K562 (cell line): Measurements from ENCODE around the gene MED20. TPM values are rescaled to one million over a fixed set of nuclear protein-coding genes. Genes with fewer than 3 reads are reported as not detected.

ENCODE experiments used
- ATAC-seq: fragments of 200-7000 bp; cut with Tn5 transposase; 3 replicates; pipeline ENCODE4 v1.9.1; 2020; ENCODE audit warnings: moderate library complexity
- BruUV-seq: library from RNA; stranded (reverse); fragments of 400-500 nt; replicated peaks from 2 replicates; lab custom pipeline; 2021; lab: Mats Ljungman, UMichigan
- CTCF ChIA-PET: fragments of 300-600 bp; formaldehyde crosslinking; extraction: SDS; loops from one replicate; lab custom pipeline; 2021; ENCODE audit warnings: low intra/inter-chr PET ratio; lab: Yijun Ruan, JAX
- POLR2A ChIA-PET: fragments of 300-600, 350-650 bp; sonication (Branson Sonifier 250); formaldehyde crosslinking; extraction: SDS; loops from one replicate; lab custom pipeline; 2021; ENCODE audit warnings: antibody characterized with exemption, inconsistent platforms; lab: Yijun Ruan, JAX
- DNase-seq, 4 experiments: peaks; one replicate each; pipeline versions ENCODE4 v3.0.0 to v3.0.0-alpha.2; 2011 to 2018; ENCODE audit warnings: low spot score in 3 of 4, mixed read lengths in 3 of 4; ENCODE audit errors: extremely low read depth in 1 of 4
- FAIRE-seq: peaks from 2 replicates; lab custom pipeline; 2011; peaks lifted over from hg19 to GRCh38; lab: Jason Lieb, UNC
- H2AFZ ChIP-seq: 2 replicates; pipeline ENCODE4 v1.6.0; 2011; ENCODE audit warnings: low read depth, low read length, control low read depth, inconsistent platforms
- H3K27ac ChIP-seq: fragments of 200-600 bp; 3 replicates; pipeline ENCODE4 v1.8.0; 2011; ENCODE audit warnings: low read depth, mild to moderate bottlenecking, control low read depth, inconsistent platforms, low read length, moderate library complexity, mixed read lengths; ENCODE audit errors: extremely low read depth
- H3K27me3 ChIP-seq, 2 experiments: fragments of 300-600 bp in 1 of 2; 2 replicates in 1 of 2; 3 replicates in 1 of 2; pipeline versions ENCODE4 v1.6.0 to v1.8.0; 2011; ENCODE audit warnings: inconsistent platforms in 2 of 2, low read length in 2 of 2, mild to moderate bottlenecking in 1 of 2, mixed read lengths in 1 of 2, moderate library complexity in 1 of 2; ENCODE audit not compliant: control insufficient read depth in 2 of 2, insufficient read depth in 2 of 2
- H3K36me3 ChIP-seq: fragments of 300-600 bp; 3 replicates; pipeline ENCODE4 v1.8.0; 2011; ENCODE audit warnings: mild to moderate bottlenecking, low read length, inconsistent platforms; ENCODE audit not compliant: control insufficient read depth, insufficient read depth
- H3K4me1 ChIP-seq, 2 experiments: fragments of 200-600 bp in 1 of 2; replicated peaks in 1 of 2; 2 replicates in 1 of 2; 3 replicates in 1 of 2; pipeline versions ENCODE4 v1.5.1 to v1.8.0; 2011; ENCODE audit warnings: inconsistent platforms in 2 of 2, low read length in 2 of 2, mild to moderate bottlenecking in 1 of 2, mixed read lengths in 1 of 2, moderate library complexity in 1 of 2; ENCODE audit not compliant: control insufficient read depth in 2 of 2, insufficient read depth in 2 of 2
- H3K4me2 ChIP-seq: 2 replicates; pipeline ENCODE4 v1.6.1; 2011; ENCODE audit warnings: low read length, control low read depth, inconsistent platforms, mixed read lengths; ENCODE audit not compliant: insufficient read depth
- H3K4me3 ChIP-seq: fragments of 200-600 bp; sonication (generic), shearing (Covaris generic); 2 replicates; pipeline ENCODE4 v1.5.1; 2016; ENCODE audit warnings: control low read depth, inconsistent platforms
- H3K79me2 ChIP-seq: fragments of 200-600 bp; 3 replicates; pipeline ENCODE4 v1.8.0; 2011; ENCODE audit warnings: low read length, inconsistent platforms; ENCODE audit not compliant: control insufficient read depth, insufficient read depth
- H3K9ac ChIP-seq, 2 experiments: 2 replicates each; pipeline versions ENCODE4 v1.6.0 to v1.6.1; 2011; ENCODE audit warnings: low read depth in 2 of 2, low read length in 2 of 2, control low read depth in 1 of 2, inconsistent platforms in 1 of 2, mild to moderate bottlenecking in 1 of 2, mixed read lengths in 1 of 2; ENCODE audit not compliant: insufficient read depth in 1 of 2
- H3K9me1 ChIP-seq: one replicate; pipeline ENCODE4 v1.6.0; 2011; ENCODE audit warnings: inconsistent platforms, mild to moderate bottlenecking, low read length, moderate library complexity; ENCODE audit not compliant: control insufficient read depth, insufficient read depth
- H3K9me3 ChIP-seq: replicated peaks from 2 replicates; pipeline ENCODE4 v1.5.1; 2011; ENCODE audit warnings: low read depth, low read length, inconsistent platforms; ENCODE audit not compliant: control insufficient read depth, insufficient read depth
- H4K20me1 ChIP-seq: replicated peaks from 2 replicates; pipeline ENCODE4 v1.6.1; 2011; ENCODE audit warnings: low read length, inconsistent platforms, mixed read lengths; ENCODE audit not compliant: control insufficient read depth, insufficient read depth
- ETV5 ChIP-seq: sonication (generic); formaldehyde crosslinking; IDR thresholded peaks from 2 replicates; pipeline ENCODE4 v1.4.0; 2020; ENCODE audit warnings: low read depth, mild to moderate bottlenecking, missing genetic modification reagents
- GATAD2A ChIP-seq: fragments of 450-650 bp; IDR thresholded peaks from 2 replicates; pipeline ENCODE4 v1.6.1; 2017
- HDAC2 ChIP-seq: fragments of 450-650 bp; IDR thresholded peaks from 2 replicates; pipeline ENCODE4 v1.6.1; 2016; ENCODE audit warnings: mild to moderate bottlenecking
- MLX ChIP-seq, 2 experiments: fragments of 450-650 bp in 1 of 2; sonication (generic) in 1 of 2; formaldehyde crosslinking; conservative IDR thresholded peaks; 2 replicates each; pipeline versions ENCODE4 v1.4.0 to v1.8.1; 2020 to 2022; ENCODE audit warnings: mild to moderate bottlenecking in 1 of 2, missing genetic modification reagents in 1 of 2
- NELFE ChIP-seq: IDR thresholded peaks from 2 replicates; pipeline ENCODE4 v1.6.1; 2011; ENCODE audit warnings: mild to moderate bottlenecking; ENCODE audit not compliant: insufficient read depth, insufficient read length
- SLC30A9 ChIP-seq: fragments of 250-450 bp; sonication (Bioruptor Pico); IDR thresholded peaks from 2 replicates; pipeline ENCODE4 v1.8.0; 2022; ENCODE audit warnings: mild to moderate bottlenecking, moderate library complexity
- SMARCA4 ChIP-seq: fragments of 450-650 bp; IDR thresholded peaks from 2 replicates; pipeline ENCODE4 v1.6.1; 2016
- SREBF1 ChIP-seq: fragments of 150-350 bp; IDR thresholded peaks from 2 replicates; pipeline ENCODE4 v1.6.1; 2014; ENCODE audit warnings: antibody characterized with exemption, low read depth, low read length, borderline replicate concordance
- STAT6 ChIP-seq: sonication (generic); formaldehyde crosslinking; IDR thresholded peaks from 2 replicates; pipeline ENCODE4 v1.8.1; 2023; ENCODE audit warnings: mild to moderate bottlenecking, missing genetic modification reagents
- ZNF274 ChIP-seq: IDR thresholded peaks from 2 replicates; pipeline ENCODE4 v1.6.1; 2011; ENCODE audit warnings: low read depth, mild to moderate bottlenecking, low read length, moderate library complexity, borderline replicate concordance
- ZNF639 ChIP-seq, 2 experiments: fragments of 200-800 bp in 1 of 2; sonication (Bioruptor generic) in 1 of 2; sonication (generic) in 1 of 2; formaldehyde crosslinking in 1 of 2; IDR thresholded peaks in 1 of 2; conservative IDR thresholded peaks in 1 of 2; 2 replicates each; pipeline versions ENCODE4 v1.5.0 to v1.6.1; 2016 to 2020; ENCODE audit warnings: missing compliant biosample characterization in 1 of 2, missing genetic modification characterization in 1 of 2, missing genetic modification reagents in 1 of 2
- ZNF75A ChIP-seq: fragments of 450-650 bp; formaldehyde crosslinking; IDR thresholded peaks from 2 replicates; pipeline ENCODE4 v1.4.0; 2020; ENCODE audit warnings: mild to moderate bottlenecking
- ZNF785 ChIP-seq: fragments of 250-450 bp; sonication (Bioruptor Pico); IDR thresholded peaks from 2 replicates; pipeline ENCODE4 v1.4.0; 2020; ENCODE audit warnings: mild to moderate bottlenecking
- WGBS: fragments of 100-300 bp; shearing (Covaris generic); methylation state at CpG from one replicate; pipeline ENCODE4 v1.1.6; 2016; ENCODE audit warnings: low coverage, mixed read lengths; ENCODE audit not compliant: insufficient coverage; ENCODE audit errors: missing lambda C conversion rate; 5-methylcytosine and 5-hydroxymethylcytosine counted together
- in situ Hi-C: fragments of 300-500 bp; cut with MboI; formaldehyde crosslinking; loops from 4 replicates; pipeline ENCODE4 v1.15.0; 2018; ENCODE audit warnings: inconsistent platforms, mixed read lengths
- intact Hi-C: fragments of 100-400 bp; cut with micrococcal nuclease; formaldehyde crosslinking; loops from 2 replicates; pipeline ENCODE4 v1.14.2; 2022
- polyA plus RNA-seq, 8 experiments: library from polyadenylated mRNA; depleted of rRNA in 4 of 8; stranded (reverse) in 5 of 8; unstranded in 3 of 8; fragments of >200 nt; fragmentation: Nextera tagmentation in 2 of 8; fragmentation: Illumina TruSeq in 1 of 8; extraction: Ambion mirVana in 2 of 8; extraction: Trizol in 1 of 8; gene quantifications; 2 replicates each; pipeline versions ENCODE4 v1.2.1 to v1.2.3, GENCODE V29; 2011 to 2014; ENCODE audit warnings: inconsistent platforms in 1 of 8, missing spikeins in 1 of 8
- total RNA-seq, 7 experiments: library from RNA; depleted of rRNA in 6 of 7; stranded (reverse); fragments of >200 nt in 6 of 7; fragmentation: Illumina TruSeq in 2 of 7; extraction: Trizol in 2 of 7; gene quantifications; 2 replicates each; pipeline versions ENCODE4 v1.2.1 to v1.2.3, GENCODE V29; 2011 to 2021; ENCODE audit warnings: low replicate concordance in 1 of 7

The MED20 gene
- total and polyA plus RNA-seq, 9 of the 15 experiments (the other 6 are each of a cell fraction or from before 2014, with no cell fraction given): 27.3 to 80.9 (median 46.0) TPM

- peak within 1 kb of the TSS; percentile 86 for H2AFZ ChIP-seq
- intact Hi-C loops (loop anchor here (1.0 to 2.0 kb wide), 3 partner anchors 49 to 149 kb away; partner anchors contain the start of gene TOMM6), in situ Hi-C loops (no loop called here)
- no peaks in the 10 kb centered on the region for H3K36me3 ChIP-seq
- CTCF ChIA-PET: no interaction called here
- H3K9me3 ChIP-seq: no peaks in the 10 kb centered on the region
- peak within 1 kb of the TSS; percentile 79 for H3K27ac ChIP-seq
- no peaks in the 10 kb centered on the region; the same call in 1 of the 2 replicates for H4K20me1 ChIP-seq
- ATAC-seq: peak; percentile 96
- H3K4me1 ChIP-seq: peaks cover 8 to 11% of the 10 kb centered on the region in 2 experiments
- peak within 1 kb of the TSS; percentile 96 for H3K4me2 ChIP-seq
- BruUV-seq: TSS peak; percentile 89
- POLR2A ChIA-PET: interaction anchor here (0.7 to 2.2 kb wide), 7 partner anchors 10 to 273 kb away, joined by 3 to 9 read pairs (median 4); partner anchors contain the start of genes BYSL and MED20
- H3K27me3 ChIP-seq: no peaks in the 10 kb centered on the region
- H3K9me1 ChIP-seq: no peaks in the 10 kb centered on the region
- H3K4me3 ChIP-seq: peak within 1 kb of the TSS; percentile 56
- H3K79me2 ChIP-seq: peaks cover 9% of the 10 kb centered on the region; the same call in 2 of the 3 replicates
- FAIRE-seq: peak; percentile 92
- peak within 1 kb of the TSS; percentile 78 to 91 for H3K9ac ChIP-seq
- WGBS: 1% methylated on average over 41 of the region's 55 CpGs
- DNase-seq: peak; percentile 97 to 98 (median 98)
- TF ChIP-seq ETV5: peak; percentile 73; the same call in 1 of the 2 replicates
- peak; percentile 71; the same call in 1 of the 2 replicates for TF ChIP-seq HDAC2
- no peak for TF ChIP-seq SLC30A9 (CRISPR knock-in tag)
- TF ChIP-seq ZNF75A: no peak
- no peak for TF ChIP-seq MLX (CRISPR knock-in tag; conservative IDR thresholded peaks at IDR 0.05)
- TF ChIP-seq SMARCA4: no peak; the same call in 1 of the 2 replicates
- no peak for TF ChIP-seq ZNF785 (CRISPR knock-in tag)
- TF ChIP-seq ZNF639 (CRISPR knock-in tag; conservative IDR thresholded peaks at IDR 0.05 in 1 of 2, IDR thresholded peaks at IDR 0.05 in 1 of 2): no peak
- no peak for TF ChIP-seq STAT6 (CRISPR knock-in tag)
- TF ChIP-seq NELFE: no peak
- TF ChIP-seq GATAD2A: no peak
- no peak for TF ChIP-seq ZNF274
- no peak for TF ChIP-seq SREBF1
These were observed 25.4 kb downstream of the MED20 start, which contains the start of gene USP49 for GRCh38 chr6:41895300-41896233. USP49 (minus strand) TSS chr6:41895375; CDS start chr6:41806983, 88,392 bp downstream.
